ENCODE measurements around the gene ADPRHL1. TPM values are rescaled to one million over a fixed set of nuclear protein-coding genes. Genes with fewer than 3 reads are reported as not detected.
A peak's percentile ranks its signal among the peaks of the same experiment; 100 is the strongest.

ADPRHL1 gene
- total and polyA plus RNA-seq, 2 experiments from 2014 or later, result 78.2 to 112 TPM

- Histone ChIP-seq H3K27me3 (no peaks in the 10 kb centered on the region), H3K4me3 (no peak overlapping the region), H3K36me3 (no peaks in the 10 kb centered on the region), H3K9me3 (ENCODE audit: low read depth) (no peaks in the 10 kb centered on the region), H3K27ac (no peak overlapping the region), H3K4me1 (ENCODE audit: low read depth) (no peaks in the 10 kb centered on the region)
- TF ChIP-seq CTCF (IDR thresholded peaks at IDR 0.05; ENCODE audit: low read depth, low read length), result no peak
- DNase-seq (ENCODE audit: low read depth in 1 of 2, low spot score in 1 of 2), result no peak
Measured at GRCh38 chr13:113419531-113420193, 33.6 kb downstream of the ADPRHL1 start.

DNA sequence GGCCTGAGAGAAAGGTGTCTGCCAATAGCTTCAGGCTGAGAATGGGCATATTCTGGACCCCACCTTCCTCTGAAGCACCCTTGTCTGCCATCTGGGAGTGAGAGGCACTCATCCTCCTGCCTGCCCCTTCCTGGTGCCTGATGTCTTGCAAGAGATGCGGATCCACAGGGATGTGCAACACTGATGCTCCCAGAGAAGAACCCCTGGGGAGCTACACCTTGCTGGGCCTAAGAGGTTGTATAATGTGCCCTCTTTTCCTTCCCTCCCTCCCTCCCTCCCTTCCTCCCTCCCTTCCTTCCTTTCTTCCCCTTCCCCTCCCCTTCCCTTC lies 34.6 kb downstream of the ADPRHL1 start:
- Histone ChIP-seq H3K27ac (no peak overlapping the region), H3K4me3 (no peak overlapping the region), H3K36me3 (no peaks in the 10 kb centered on the region), H3K4me1 (ENCODE audit: low read depth) (no peaks in the 10 kb centered on the region), H3K9me3 (ENCODE audit: low read depth) (no peaks in the 10 kb centered on the region), H3K27me3 (no peaks in the 10 kb centered on the region)
- DNase-seq (ENCODE audit: low read depth in 1 of 2, low spot score in 1 of 2), result no peak
- no peak for TF ChIP-seq CTCF (IDR thresholded peaks at IDR 0.05; ENCODE audit: low read depth, low read length)

DNA sequence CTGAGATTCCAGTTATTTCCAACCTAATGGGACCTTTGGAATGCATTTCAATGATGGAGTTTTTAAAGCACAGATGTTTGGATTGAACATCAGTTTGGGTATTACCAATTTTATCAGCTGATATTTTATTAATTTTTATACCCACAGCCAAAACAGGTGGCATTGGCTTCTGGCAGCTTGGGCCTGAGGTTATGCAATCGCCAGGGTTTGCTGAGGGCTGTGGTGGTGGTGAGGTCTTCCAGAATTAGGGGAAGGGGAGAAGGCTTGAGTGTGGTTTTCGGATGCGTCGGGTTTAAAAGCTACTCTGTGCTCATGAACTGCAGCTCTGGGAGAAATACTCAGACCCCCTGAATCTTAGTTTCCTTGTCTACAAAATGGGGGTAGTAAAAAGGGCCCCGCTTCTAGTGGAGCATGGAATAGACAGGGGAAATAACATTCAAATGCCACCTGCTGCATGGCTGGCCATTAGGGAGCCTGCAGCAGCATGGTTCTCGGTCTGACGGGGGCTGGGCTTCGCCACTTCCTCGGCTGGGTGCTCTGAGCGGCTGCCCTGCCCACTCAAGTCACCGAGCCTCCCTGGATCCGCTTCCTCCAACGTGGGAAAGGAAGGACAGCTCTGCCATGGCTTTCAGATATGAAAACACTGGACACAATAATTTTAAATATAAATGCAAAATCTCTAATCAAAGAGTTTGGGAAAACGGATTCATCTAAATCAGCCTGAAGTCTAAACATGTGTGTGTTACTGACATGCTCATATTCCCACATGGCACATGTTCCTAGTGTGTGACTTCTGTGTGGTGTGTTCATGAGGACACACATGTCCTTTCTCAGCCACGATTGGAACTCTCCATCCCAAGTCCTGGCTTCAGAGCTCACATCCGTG lies 35.2 kb downstream of the ADPRHL1 start:
- Histone ChIP-seq H3K36me3 (no peaks in the 10 kb centered on the region), H3K4me3 (no peak overlapping the region), H3K4me1 (ENCODE audit: low read depth) (no peaks in the 10 kb centered on the region), H3K27ac (peak overlapping the region; percentile 0), H3K9me3 (ENCODE audit: low read depth) (no peaks in the 10 kb centered on the region), H3K27me3 (no peaks in the 10 kb centered on the region)
- no peak for DNase-seq (ENCODE audit: low read depth in 1 of 2, low spot score in 1 of 2)
- no peak for TF ChIP-seq CTCF (IDR thresholded peaks at IDR 0.05; ENCODE audit: low read depth, low read length)

- TF ChIP-seq CTCF (IDR thresholded peaks at IDR 0.05; ENCODE audit: low read depth, low read length), result no peak
- Histone ChIP-seq H3K4me3 (no peak overlapping the region), H3K9me3 (ENCODE audit: low read depth) (no peaks in the 10 kb centered on the region), H3K27ac (peak overlapping the region; percentile 0), H3K27me3 (no peaks in the 10 kb centered on the region), H3K4me1 (ENCODE audit: low read depth) (no peaks in the 10 kb centered on the region), H3K36me3 (no peaks in the 10 kb centered on the region)
- no peak for DNase-seq (ENCODE audit: low read depth in 1 of 2, low spot score in 1 of 2)
Measured at GRCh38 chr13:113417008-113417751, 36.1 kb downstream of the ADPRHL1 start.

DNA sequence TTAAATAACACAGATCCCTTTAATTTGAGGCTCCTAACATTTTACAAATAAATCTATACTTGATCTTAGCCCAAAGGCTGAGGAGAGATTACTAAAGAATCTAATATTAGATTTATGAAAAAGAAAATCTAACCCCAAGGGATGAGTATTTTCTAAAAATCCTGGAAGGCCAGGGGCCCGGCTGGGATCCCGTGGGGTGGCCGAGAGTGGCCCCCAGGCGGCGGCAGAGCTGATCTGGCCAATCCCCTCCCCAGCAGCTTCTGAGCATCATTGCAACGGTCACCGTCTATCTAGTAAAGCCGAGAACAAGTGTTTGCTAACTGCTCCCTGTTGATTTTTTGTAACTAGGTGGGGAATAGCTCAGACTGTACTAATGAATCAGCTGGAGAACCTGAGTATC lies 37.5 kb downstream of the ADPRHL1 start:
- no peaks in the 10 kb centered on the region for H3K36me3 ChIP-seq
- H3K27ac ChIP-seq, result no peak overlapping the region
- no peaks in the 10 kb centered on the region for H3K27me3 ChIP-seq
- no peaks in the 10 kb centered on the region for H3K4me1 ChIP-seq (ENCODE audit: low read depth)
- no peak for DNase-seq (ENCODE audit: low read depth in 1 of 2, low spot score in 1 of 2)
- TF ChIP-seq CTCF (IDR thresholded peaks at IDR 0.05; ENCODE audit: low read depth, low read length), result no peak
- no peak overlapping the region for H3K4me3 ChIP-seq
- H3K9me3 ChIP-seq (ENCODE audit: low read depth), result no peaks in the 10 kb centered on the region

Measured in cardiac muscle cell (in vitro differentiated cells and primary cell).